Gastrocnemius medialis (tissue), 4 donors: Measurements from ENCODE around the gene CDC42EP5. TPM values are rescaled to one million over a fixed set of nuclear protein-coding genes. Genes with fewer than 3 reads are reported as not detected.

Source experiments
- ATAC-seq, 2 donors: fragments of 150-250 bp; one replicate each; pipeline ENCODE4 v1.9.1; 2016
- DNase-seq, 2 donors: peaks; one replicate each; pipeline ENCODE4 v3.0.0-alpha.2; 2019
- H3K27ac ChIP-seq, 4 donors: fragments of 200-600 bp; sonication (generic); 1 replicate in 1 of 4; 2 replicates in 3 of 4; pipeline ENCODE4 v1.5.1; 2016 to 2018; ENCODE audit warnings: mild to moderate bottlenecking in 2 of 4, moderate library complexity in 1 of 4
- H3K27me3 ChIP-seq, 3 donors: fragments of 200-600 bp; sonication (generic) in 2 of 3; 1 replicate in 1 of 3; 2 replicates in 2 of 3; pipeline versions ENCODE4 v1.5.1 to v1.6.0; 2016 to 2019; ENCODE audit warnings: mild to moderate bottlenecking in 1 of 3, moderate library complexity in 1 of 3
- H3K36me3 ChIP-seq, 2 donors: fragments of 200-600 bp; sonication (generic) in 1 of 2; one replicate each; pipeline ENCODE4 v1.5.1; 2017 to 2018
- H3K4me1 ChIP-seq, 2 donors: fragments of 200-600 bp; sonication (generic) in 1 of 2; one replicate each; pipeline ENCODE4 v1.5.1; 2016 to 2017; ENCODE audit warnings: mild to moderate bottlenecking in 2 of 2
- H3K4me3 ChIP-seq, 4 donors: fragments of 200-600 bp; sonication (generic) in 3 of 4; 1 replicate in 1 of 4; 2 replicates in 3 of 4; pipeline ENCODE4 v1.5.1; 2016 to 2019; ENCODE audit warnings: mild to moderate bottlenecking in 2 of 4
- H3K9me3 ChIP-seq, 3 donors: fragments of 200-600 bp; sonication (generic) in 2 of 3; 1 replicate in 1 of 3; 2 replicates in 2 of 3; pipeline ENCODE4 v1.5.1; 2016 to 2019
- CTCF ChIP-seq, 5 experiments: fragments of 450-650 bp in 3 of 5; fragments of 200-600 bp in 2 of 5; sonication (generic) in 2 of 5; IDR thresholded peaks in 4 of 5; conservative IDR thresholded peaks in 1 of 5; 1 replicate in 4 of 5; 2 replicates in 1 of 5; pipeline ENCODE4 v1.5.1; 2016 to 2019; ENCODE audit warnings: antibody characterized with exemption in 5 of 5, mild to moderate bottlenecking in 3 of 5, moderate library complexity in 3 of 5
- POLR2A ChIP-seq, 2 donors: fragments of 450-650 bp; IDR thresholded peaks; one replicate each; pipeline ENCODE4 v1.6.1; 2017; ENCODE audit warnings: antibody characterized with exemption in 2 of 2, mild to moderate bottlenecking in 2 of 2, moderate library complexity in 2 of 2
- in situ Hi-C, 4 donors: fragments of 200-750 bp; cut with MboI; loops; one replicate each; pipeline versions ENCODE4 v1.15.0 to v1.8.0; 2017; ENCODE audit warnings: low sequenced_read_pairs in 4 of 4
- intact Hi-C: fragments of 100-400 bp; cut with DNase I; formaldehyde crosslinking; loops from one replicate; pipeline ENCODE4 v1.15.1; 2023; ENCODE audit warnings: low total_unique reads
- total RNA-seq, 4 donors: library from RNA; depleted of rRNA; stranded (reverse); fragments of >200 nt; gene quantifications; one replicate each; pipeline versions ENCODE4 v1.1.0 to v1.2.3, GENCODE V29; 2016

CDC42EP5 gene
- total RNA-seq, 4 donors from 2014 or later: 0.83 to 4.6 (median 4.2) TPM; not detected in 1

GRCh38 chr19:54460230-54461005, 12.7 kb downstream of the CDC42EP5 start:
- H3K27ac ChIP-seq: no peak overlapping the region
- peaks cover 4 to 67% of the 10 kb centered on the region in 2 donors for H3K36me3 ChIP-seq
- H3K9me3 ChIP-seq: no peaks in the 10 kb centered on the region
- TF ChIP-seq CTCF (IDR thresholded peaks at IDR 0.05 in 4 of 5, conservative IDR thresholded peaks at IDR 0.05 in 1 of 5) (no peak), POLR2A (IDR thresholded peaks at IDR 0.05) (no peak)
- in situ Hi-C loops: no loop called here
- H3K4me1 ChIP-seq: peaks cover 7 to 24% of the 10 kb centered on the region in 2 donors
- H3K27me3 ChIP-seq: no peaks in the 10 kb centered on the region
- ATAC-seq (no peak), DNase-seq (no peak)
- H3K4me3 ChIP-seq: no peak overlapping the region
- intact Hi-C loops: loop anchor here (10.0 kb wide), 3 partner anchors 296 to 794 kb away; partner anchors contain the start of gene PPP6R1

- Histone ChIP-seq H3K27ac (no peak overlapping the region), H3K27me3 (no peaks in the 10 kb centered on the region), H3K4me3 (no peak overlapping the region), H3K36me3 (peaks cover 9 to 76% of the 10 kb centered on the region in 2 donors), H3K4me1 (peaks cover 7 to 24% of the 10 kb centered on the region in 2 donors), H3K9me3 (no peaks in the 10 kb centered on the region)
- DNase-seq (no peak), ATAC-seq (no peak)
- in situ Hi-C loops (loop anchor here in 1 of 4 donors (10.0 kb wide), 1 partner anchor 255 kb away; the partner anchor contains the start of gene RPS9), intact Hi-C loops (loop anchor here (10.0 kb wide), 3 partner anchors 295 to 795 kb away; partner anchors contain the start of gene PPP6R1)
- TF ChIP-seq CTCF (IDR thresholded peaks at IDR 0.05 in 4 of 5, conservative IDR thresholded peaks at IDR 0.05 in 1 of 5) (no peak), POLR2A (IDR thresholded peaks at IDR 0.05) (no peak)
These were observed 13.5 kb downstream of the CDC42EP5 start for GRCh38 chr19:54459282-54460229.

GRCh38 chr19:54458648-54459281, 14.3 kb downstream of the CDC42EP5 start:
- TF ChIP-seq CTCF (IDR thresholded peaks at IDR 0.05 in 4 of 5, conservative IDR thresholded peaks at IDR 0.05 in 1 of 5): no peak
- no peak for TF ChIP-seq POLR2A (IDR thresholded peaks at IDR 0.05)
- in situ Hi-C loops: loop anchor here in 1 of 4 donors (10.0 kb wide), 1 partner anchor 254 kb away; the partner anchor contains the start of gene RPS9
- no peaks in the 10 kb centered on the region for H3K9me3 ChIP-seq
- DNase-seq: no peak
- H3K36me3 ChIP-seq: peaks cover 9 to 84% of the 10 kb centered on the region in 2 donors
- H3K27me3 ChIP-seq: no peaks in the 10 kb centered on the region
- intact Hi-C loops: no loop called here
- no peak overlapping the region for H3K4me3 ChIP-seq
- H3K27ac ChIP-seq: no peak overlapping the region
- peaks cover 7 to 16% of the 10 kb centered on the region in 2 donors for H3K4me1 ChIP-seq
- no peak for ATAC-seq
